ENCODE data around the gene TMEM117.

DNA sequence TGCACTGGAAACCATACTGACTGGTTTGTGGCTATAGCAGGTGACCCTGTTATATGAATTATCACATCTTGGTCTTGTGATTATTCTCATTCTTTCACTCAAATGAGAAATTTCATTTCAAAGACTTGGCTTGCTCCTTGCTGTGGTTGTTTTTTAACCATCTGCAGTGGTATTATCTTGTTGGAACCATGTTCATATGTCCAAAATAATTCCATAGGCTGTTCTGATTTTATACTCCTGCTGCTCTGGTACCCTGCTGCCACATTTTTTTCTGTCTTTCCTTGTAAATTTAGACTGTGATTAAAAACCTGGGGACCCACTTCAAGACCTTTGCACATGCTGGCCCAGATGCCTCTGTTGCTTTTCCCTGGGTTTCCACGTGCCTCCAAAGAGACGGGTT is 190.2 kb downstream of the TMEM117 start:
- TF ChIP-seq, protein P1, sequence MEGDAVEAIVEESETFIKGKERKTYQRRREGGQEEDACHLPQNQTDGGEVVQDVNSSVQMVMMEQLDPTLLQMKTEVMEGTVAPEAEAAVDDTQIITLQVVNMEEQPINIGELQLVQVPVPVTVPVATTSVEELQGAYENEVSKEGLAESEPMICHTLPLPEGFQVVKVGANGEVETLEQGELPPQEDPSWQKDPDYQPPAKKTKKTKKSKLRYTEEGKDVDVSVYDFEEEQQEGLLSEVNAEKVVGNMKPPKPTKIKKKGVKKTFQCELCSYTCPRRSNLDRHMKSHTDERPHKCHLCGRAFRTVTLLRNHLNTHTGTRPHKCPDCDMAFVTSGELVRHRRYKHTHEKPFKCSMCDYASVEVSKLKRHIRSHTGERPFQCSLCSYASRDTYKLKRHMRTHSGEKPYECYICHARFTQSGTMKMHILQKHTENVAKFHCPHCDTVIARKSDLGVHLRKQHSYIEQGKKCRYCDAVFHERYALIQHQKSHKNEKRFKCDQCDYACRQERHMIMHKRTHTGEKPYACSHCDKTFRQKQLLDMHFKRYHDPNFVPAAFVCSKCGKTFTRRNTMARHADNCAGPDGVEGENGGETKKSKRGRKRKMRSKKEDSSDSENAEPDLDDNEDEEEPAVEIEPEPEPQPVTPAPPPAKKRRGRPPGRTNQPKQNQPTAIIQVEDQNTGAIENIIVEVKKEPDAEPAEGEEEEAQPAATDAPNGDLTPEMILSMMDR (IDR thresholded peaks at IDR 0.05; ENCODE audit: low read depth, low read length) = no peak
- TF ChIP-seq EZH2phosphoT487 (IDR thresholded peaks at IDR 0.05; ENCODE audit: low read depth) = no peak
